SK-N-SH (cell line): Measurements from ENCODE around the gene ADAMTS10. TPM values are rescaled to one million over a fixed set of nuclear protein-coding genes. Genes with fewer than 3 reads are reported as not detected.

Source experiments
- CTCF ChIA-PET: fragments of 300-600, 350-600 bp; formaldehyde crosslinking; extraction: SDS; loops from one replicate; lab custom pipeline; 2021; lab: Yijun Ruan, JAX
- POLR2A ChIA-PET: fragments of 350-600 bp; sonication (Branson Sonifier 250); formaldehyde crosslinking; extraction: SDS; loops from one replicate; lab custom pipeline; 2020; ENCODE audit warnings: antibody characterized with exemption, inconsistent platforms; lab: Yijun Ruan, JAX
- DNase-seq: peaks from one replicate; pipeline ENCODE4 v3.0.0; 2012
- H2AFZ ChIP-seq: fragments of 200-600 bp; sonication (generic); 2 replicates; pipeline ENCODE4 v1.8.1; 2016; ENCODE audit warnings: antibody characterized with exemption, mild to moderate bottlenecking, low read depth
- H3F3A ChIP-seq: fragments of 200-600 bp; sonication (generic); replicated peaks from 2 replicates; pipeline ENCODE3; 2016; ENCODE audit warnings: antibody characterized with exemption, mild to moderate bottlenecking; ENCODE audit not compliant: insufficient read depth
- H3K27ac ChIP-seq, 2 experiments: fragments of 200-500 bp in 1 of 2; fragments of 200-600 bp in 1 of 2; sonication (Bioruptor generic) in 1 of 2; sonication (generic), shearing (Covaris generic) in 1 of 2; 2 replicates each; pipeline versions ENCODE4 v1.5.1 to v1.6.1; 2014 to 2016; ENCODE audit warnings: low read depth in 2 of 2, inconsistent platforms in 1 of 2, low read length in 1 of 2, mild to moderate bottlenecking in 1 of 2, mixed read lengths in 1 of 2
- H3K27me3 ChIP-seq: fragments of 200-600 bp; sonication (generic), shearing (Covaris generic); 2 replicates; pipeline ENCODE4 v1.6.1; 2016; ENCODE audit warnings: mixed run types; ENCODE audit not compliant: insufficient read depth
- H3K36me3 ChIP-seq, 2 experiments: fragments of 200-500 bp in 1 of 2; fragments of 200-600 bp in 1 of 2; sonication (Bioruptor generic) in 1 of 2; sonication (generic) in 1 of 2; replicated peaks in 1 of 2; 2 replicates each; pipeline versions ENCODE3 to v1.5.1; 2014 to 2016; ENCODE audit warnings: low read length in 1 of 2, mild to moderate bottlenecking in 1 of 2; ENCODE audit not compliant: insufficient read depth in 2 of 2, control insufficient read depth in 1 of 2
- H3K4me1 ChIP-seq, 2 experiments: fragments of 200-500 bp in 1 of 2; fragments of 200-600 bp in 1 of 2; sonication (Bioruptor generic) in 1 of 2; sonication (generic), shearing (Covaris generic) in 1 of 2; 2 replicates each; pipeline versions ENCODE4 v1.5.1 to v1.6.1; 2014 to 2016; ENCODE audit warnings: low read depth in 1 of 2, low read length in 1 of 2, mixed run types in 1 of 2; ENCODE audit not compliant: insufficient read depth in 2 of 2, control insufficient read depth in 1 of 2
- H3K4me2 ChIP-seq: fragments of 200-600 bp; sonication (generic), shearing (Covaris generic); 2 replicates; pipeline ENCODE4 v1.6.1; 2017; ENCODE audit warnings: mixed run types
- H3K4me3 ChIP-seq, 2 experiments: fragments of 200-500 bp in 1 of 2; fragments of 200-600 bp in 1 of 2; sonication (Bioruptor generic) in 1 of 2; sonication (generic), shearing (Covaris generic) in 1 of 2; 2 replicates each; pipeline versions ENCODE4 v1.5.1 to v1.8.1; 2014 to 2016; ENCODE audit warnings: low read depth in 2 of 2, inconsistent platforms in 1 of 2, low read length in 1 of 2, mild to moderate bottlenecking in 1 of 2, mixed read lengths in 1 of 2, moderate library complexity in 1 of 2
- H3K79me2 ChIP-seq: fragments of 200-600 bp; sonication (generic); 2 replicates; pipeline ENCODE4 v1.8.1; 2017; ENCODE audit warnings: mild to moderate bottlenecking; ENCODE audit not compliant: insufficient read depth
- H3K9ac ChIP-seq: fragments of 200-600 bp; sonication (generic); 2 replicates; pipeline ENCODE4 v1.6.1; 2017; ENCODE audit warnings: mixed run types
- H3K9me2 ChIP-seq: fragments of 200-600 bp; sonication (generic); 2 replicates; pipeline ENCODE4 v1.6.1; 2017; ENCODE audit warnings: mixed run types
- H3K9me3 ChIP-seq: fragments of 200-600 bp; sonication (generic); 2 replicates; pipeline ENCODE4 v1.6.1; 2017; ENCODE audit warnings: mixed run types, mild to moderate bottlenecking, moderate library complexity
- H4K20me1 ChIP-seq: fragments of 200-600 bp; sonication (generic); 2 replicates; pipeline ENCODE4 v1.6.1; 2017; ENCODE audit warnings: mild to moderate bottlenecking, mixed run types; ENCODE audit not compliant: insufficient read depth
- CHD2 ChIP-seq: fragments of 150-350 bp; IDR thresholded peaks from 2 replicates; pipeline ENCODE4 v1.6.1; 2018; ENCODE audit warnings: low read length; ENCODE audit not compliant: partially characterized antibody
- CTCF ChIP-seq: fragments of 200-600 bp; sonication (generic); IDR thresholded peaks from 2 replicates; pipeline ENCODE4 v1.6.1; 2017; ENCODE audit warnings: antibody characterized with exemption, mild to moderate bottlenecking, moderate library complexity
- EP300 ChIP-seq, 2 experiments: IDR thresholded peaks; 2 replicates each; pipeline versions ENCODE4 v1.4.0 to v1.6.1; 2012; ENCODE audit warnings: borderline replicate concordance in 1 of 2, low read depth in 1 of 2, low read length in 1 of 2
- EZH2phosphoT487 ChIP-seq: fragments of 200-600 bp; sonication (generic); IDR thresholded peaks from 2 replicates; pipeline ENCODE4 v1.6.1; 2017; ENCODE audit warnings: low read depth, mixed run types, mild to moderate bottlenecking, antibody characterized with exemption, moderate library complexity, borderline replicate concordance
- FOXJ3 ChIP-seq: sonication (generic); formaldehyde crosslinking; IDR thresholded peaks from 2 replicates; pipeline ENCODE4 v1.5.1; 2020; ENCODE audit warnings: mild to moderate bottlenecking, missing genetic modification reagents
- FOXM1 ChIP-seq: IDR thresholded peaks from 2 replicates; pipeline ENCODE4 v1.4.0; 2012; ENCODE audit warnings: low read depth, mild to moderate bottlenecking
- IRF3 ChIP-seq: fragments of 150-350 bp; IDR thresholded peaks from 2 replicates; pipeline ENCODE4 v1.6.1; 2016; ENCODE audit warnings: mild to moderate bottlenecking, low read depth, low read length
- MEF2A ChIP-seq: IDR thresholded peaks from 2 replicates; pipeline ENCODE4 v1.4.0; 2012; ENCODE audit warnings: low read depth, borderline replicate concordance
- MXI1 ChIP-seq: IDR thresholded peaks from 2 replicates; pipeline ENCODE4 v1.6.1; 2012; ENCODE audit warnings: mild to moderate bottlenecking, low read depth, low read length, improper control_type of control experiment
- NFIC ChIP-seq: IDR thresholded peaks from 2 replicates; pipeline ENCODE4 v1.4.0; 2012; ENCODE audit warnings: borderline replicate concordance
- NRF1 ChIP-seq: IDR thresholded peaks from 2 replicates; pipeline ENCODE4 v1.6.1; 2012; ENCODE audit warnings: low read depth, mild to moderate bottlenecking, low read length
- POLR2AphosphoS5 ChIP-seq: IDR thresholded peaks from 2 replicates; pipeline ENCODE4 v1.6.1; 2012; ENCODE audit warnings: low read depth, low read length
- RAD21 ChIP-seq: IDR thresholded peaks from 2 replicates; pipeline ENCODE4 v1.6.1; 2012; ENCODE audit warnings: mild to moderate bottlenecking, low read length
- RFX5 ChIP-seq: IDR thresholded peaks from 2 replicates; pipeline ENCODE4 v1.6.1; 2012; ENCODE audit warnings: mild to moderate bottlenecking, improper control_type of control experiment, low read length
- TCF12 ChIP-seq: IDR thresholded peaks from 2 replicates; pipeline ENCODE4 v1.4.0; 2012
- USF1 ChIP-seq: IDR thresholded peaks from 2 replicates; pipeline ENCODE4 v1.4.0; 2012; ENCODE audit warnings: low read depth, borderline replicate concordance
- YY1 ChIP-seq: IDR thresholded peaks from 2 replicates; pipeline ENCODE4 v1.4.0; 2012; ENCODE audit warnings: low read depth, mild to moderate bottlenecking
- WGBS: methylation state at CpG from one replicate; pipeline ENCODE4 v1.1.6; 2017; ENCODE audit warnings: low lambda C conversion rate; 5-methylcytosine and 5-hydroxymethylcytosine counted together
- polyA plus RNA-seq, 3 experiments: library from polyadenylated mRNA; depleted of rRNA; stranded (reverse); fragments of >200 nt; gene quantifications; 2 replicates each; pipeline ENCODE4 v1.2.3, GENCODE V29; 2012

The ADAMTS10 gene
- polyA plus RNA-seq, 1 of the 3 experiments (the other 2 are of a cell fraction), result 3.6 TPM

GRCh38 chr19:8571006-8571411, 39.5 kb downstream of the ADAMTS10 start:
- TF ChIP-seq TCF12 (no peak), MEF2A (no peak), EZH2phosphoT487 (no peak), CHD2 (no peak), EP300 (IDR thresholded peaks at IDR 0.05; ENCODE audit: borderline replicate concordance in 1 of 2, low read depth in 1 of 2, low read length in 1 of 2) (no peak), USF1 (no peak), NRF1 (no peak), FOXJ3 (no peak), POLR2AphosphoS5 (no peak), NFIC (no peak), IRF3 (no peak), CTCF (no peak), RAD21 (no peak), YY1 (no peak), MXI1 (no peak), FOXM1 (no peak), RFX5 (no peak)
- Histone ChIP-seq H3F3A (peaks cover 5% of the 10 kb centered on the region), H3K79me2 (no peaks in the 10 kb centered on the region), H3K9me2 (no peaks in the 10 kb centered on the region), H3K9me3 (no peaks in the 10 kb centered on the region), H3K4me3 (no peak overlapping the region), H3K4me2 (peak overlapping the region; percentile 27), H3K27ac (peak overlapping the region in 1 of 2 experiments; percentile 17; a peak in 1 of 4 replicates), H4K20me1 (no peaks in the 10 kb centered on the region), H3K27me3 (no peaks in the 10 kb centered on the region; the same call in 1 of the 2 replicates), H3K36me3 (no peaks in the 10 kb centered on the region), H3K4me1 (peaks cover 0 to 4% of the 10 kb centered on the region in 2 experiments; a peak in 1 of 4 replicates), H3K9ac (no peak overlapping the region), H2AFZ (peak overlapping the region; percentile 57; the same call in 1 of the 2 replicates)
- WGBS, result 0% methylated on average over 5 of the region's 5 CpGs
- ChIA-PET POLR2A (no interaction called here), CTCF (interaction anchor here (1.4 to 11.0 kb wide), 2 partner anchors 8 to 217 kb away, joined by 4 to 120 read pairs; partner anchors contain the start of gene MYO1F)
- no peak for DNase-seq
